ENCODE data around the gene NAALADL2.

DNA sequence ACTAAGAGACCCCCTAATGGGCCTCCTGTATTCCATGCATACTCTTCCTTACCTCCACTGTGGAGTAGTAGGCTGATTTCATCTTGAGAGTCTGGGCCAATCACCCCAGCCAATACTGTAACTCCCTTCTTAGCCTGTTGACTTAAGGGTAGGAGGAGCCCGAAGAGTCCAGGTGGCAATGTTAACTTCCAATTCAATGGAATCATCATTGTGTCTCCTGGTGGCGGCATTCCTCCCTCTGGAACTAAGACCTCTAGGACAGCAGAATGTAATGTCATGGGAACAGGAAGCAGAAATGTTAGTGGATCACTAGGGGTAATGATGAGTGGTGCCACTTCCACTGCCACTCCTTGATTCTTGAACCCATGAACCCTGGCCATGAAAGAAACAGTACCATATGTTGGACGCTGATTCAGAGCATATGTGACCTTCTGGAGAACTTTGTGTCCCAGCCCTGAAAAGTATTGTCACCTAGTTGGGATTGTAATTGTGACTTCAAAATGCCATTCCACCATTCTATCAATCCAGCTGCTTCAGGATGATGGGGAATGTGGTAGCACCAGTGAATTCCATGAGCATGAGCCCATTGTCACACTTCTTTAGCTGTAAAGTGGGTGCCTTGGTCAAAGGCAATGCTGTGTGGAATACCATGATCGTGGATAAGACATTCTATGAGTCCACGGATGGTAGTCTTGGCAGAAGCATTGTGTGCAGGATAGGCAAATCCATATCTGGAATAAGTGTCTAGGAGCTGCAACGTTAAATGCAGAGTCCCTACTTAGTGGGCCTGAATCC is 24.9 kb downstream of the NAALADL2 start:
- TF ChIP-seq, protein P1, sequence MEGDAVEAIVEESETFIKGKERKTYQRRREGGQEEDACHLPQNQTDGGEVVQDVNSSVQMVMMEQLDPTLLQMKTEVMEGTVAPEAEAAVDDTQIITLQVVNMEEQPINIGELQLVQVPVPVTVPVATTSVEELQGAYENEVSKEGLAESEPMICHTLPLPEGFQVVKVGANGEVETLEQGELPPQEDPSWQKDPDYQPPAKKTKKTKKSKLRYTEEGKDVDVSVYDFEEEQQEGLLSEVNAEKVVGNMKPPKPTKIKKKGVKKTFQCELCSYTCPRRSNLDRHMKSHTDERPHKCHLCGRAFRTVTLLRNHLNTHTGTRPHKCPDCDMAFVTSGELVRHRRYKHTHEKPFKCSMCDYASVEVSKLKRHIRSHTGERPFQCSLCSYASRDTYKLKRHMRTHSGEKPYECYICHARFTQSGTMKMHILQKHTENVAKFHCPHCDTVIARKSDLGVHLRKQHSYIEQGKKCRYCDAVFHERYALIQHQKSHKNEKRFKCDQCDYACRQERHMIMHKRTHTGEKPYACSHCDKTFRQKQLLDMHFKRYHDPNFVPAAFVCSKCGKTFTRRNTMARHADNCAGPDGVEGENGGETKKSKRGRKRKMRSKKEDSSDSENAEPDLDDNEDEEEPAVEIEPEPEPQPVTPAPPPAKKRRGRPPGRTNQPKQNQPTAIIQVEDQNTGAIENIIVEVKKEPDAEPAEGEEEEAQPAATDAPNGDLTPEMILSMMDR (IDR thresholded peaks at IDR 0.05): no peak
- TF ChIP-seq POLR2A (IDR thresholded peaks at IDR 0.05; ENCODE audit: low read depth): no peak
